ENCODE results near the gene CHRNA9. TPM values are rescaled to one million over a fixed set of nuclear protein-coding genes. Genes with fewer than 3 reads are reported as not detected.

The CHRNA9 gene
- total RNA-seq, 3 donors from 2014 or later (not counting 1 experiment from before 2014, with no cell fraction given), result not detected

DNA sequence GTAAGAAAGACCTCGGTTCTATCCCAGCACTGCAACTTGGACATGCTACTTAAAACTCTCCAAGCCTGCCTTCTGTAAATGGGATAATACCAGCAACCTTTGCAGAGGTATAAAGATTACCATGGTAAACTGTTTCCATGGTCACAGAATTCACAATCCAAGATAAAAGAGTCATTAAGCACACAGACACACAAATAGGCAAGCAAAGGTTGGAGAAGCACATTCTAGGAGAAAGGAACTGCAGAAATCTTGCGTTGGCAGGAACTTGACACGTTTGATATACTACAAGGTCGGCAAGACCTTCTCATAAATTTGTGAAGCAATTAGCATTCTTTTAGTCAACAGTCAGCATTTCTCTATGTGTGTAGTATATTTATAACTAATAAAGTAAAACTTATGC lies 12.3 kb upstream of the CHRNA9 start:
- TF ChIP-seq, protein P1, sequence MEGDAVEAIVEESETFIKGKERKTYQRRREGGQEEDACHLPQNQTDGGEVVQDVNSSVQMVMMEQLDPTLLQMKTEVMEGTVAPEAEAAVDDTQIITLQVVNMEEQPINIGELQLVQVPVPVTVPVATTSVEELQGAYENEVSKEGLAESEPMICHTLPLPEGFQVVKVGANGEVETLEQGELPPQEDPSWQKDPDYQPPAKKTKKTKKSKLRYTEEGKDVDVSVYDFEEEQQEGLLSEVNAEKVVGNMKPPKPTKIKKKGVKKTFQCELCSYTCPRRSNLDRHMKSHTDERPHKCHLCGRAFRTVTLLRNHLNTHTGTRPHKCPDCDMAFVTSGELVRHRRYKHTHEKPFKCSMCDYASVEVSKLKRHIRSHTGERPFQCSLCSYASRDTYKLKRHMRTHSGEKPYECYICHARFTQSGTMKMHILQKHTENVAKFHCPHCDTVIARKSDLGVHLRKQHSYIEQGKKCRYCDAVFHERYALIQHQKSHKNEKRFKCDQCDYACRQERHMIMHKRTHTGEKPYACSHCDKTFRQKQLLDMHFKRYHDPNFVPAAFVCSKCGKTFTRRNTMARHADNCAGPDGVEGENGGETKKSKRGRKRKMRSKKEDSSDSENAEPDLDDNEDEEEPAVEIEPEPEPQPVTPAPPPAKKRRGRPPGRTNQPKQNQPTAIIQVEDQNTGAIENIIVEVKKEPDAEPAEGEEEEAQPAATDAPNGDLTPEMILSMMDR (IDR thresholded peaks at IDR 0.05), result no peak
- Histone ChIP-seq H3K4me1 (ENCODE audit: control insufficient read depth, insufficient read depth, low read length) (no peaks in the 10 kb centered on the region), H3K27ac (ENCODE audit: low read length) (no peak overlapping the region), H3K27me3 (ENCODE audit: control insufficient read depth, insufficient read depth, low read length) (no peaks in the 10 kb centered on the region), H3K36me3 (ENCODE audit: control insufficient read depth, insufficient read depth, low read length) (no peaks in the 10 kb centered on the region), H3K4me3 (ENCODE audit: low read length) (no peak overlapping the region), H3K9me3 (ENCODE audit: control insufficient read depth, insufficient read depth, low read length) (no peaks in the 10 kb centered on the region)
- DNase-seq (no peak), ATAC-seq (no peak)
- Mint-ChIP-seq H3K9me3 (no peaks in the 10 kb centered on the region), H3K36me3 (no peaks in the 10 kb centered on the region), H3K27ac (no peak overlapping the region), H3K27me3 (ENCODE audit: low read depth in 2 of 2) (no peaks in the 10 kb centered on the region), H3K4me3 (no peak overlapping the region), H3K4me1 (no peaks in the 10 kb centered on the region)
- 59% methylated on average over 4 of the region's 4 CpGs for WGBS (ENCODE audit: insufficient coverage)
- intact Hi-C loops (cut with micrococcal nuclease), result no loop called here

DNA sequence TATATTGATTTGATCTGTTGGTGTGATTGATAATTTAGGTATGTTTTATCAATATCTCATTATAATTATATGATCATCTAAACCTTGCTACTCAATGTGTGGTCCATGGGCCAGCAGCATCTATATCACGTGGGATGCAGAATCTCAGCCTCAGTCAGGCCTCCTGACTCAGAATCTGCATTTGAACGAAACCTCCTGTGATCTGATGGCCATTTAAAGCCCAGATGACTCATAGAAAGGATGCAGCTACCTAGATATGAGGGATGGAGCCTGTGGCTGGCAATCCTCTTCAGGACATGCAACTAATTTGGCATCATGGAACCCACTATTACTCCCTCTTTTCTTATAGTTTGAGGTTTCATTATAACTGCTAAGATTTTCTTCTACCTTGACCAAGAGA lies 11.3 kb upstream of the CHRNA9 start:
- Histone ChIP-seq H3K36me3 (ENCODE audit: control insufficient read depth, insufficient read depth, low read length) (no peaks in the 10 kb centered on the region), H3K4me3 (ENCODE audit: low read length) (no peak overlapping the region), H3K27ac (ENCODE audit: low read length) (no peak overlapping the region), H3K4me1 (ENCODE audit: control insufficient read depth, insufficient read depth, low read length) (no peaks in the 10 kb centered on the region), H3K27me3 (ENCODE audit: control insufficient read depth, insufficient read depth, low read length) (no peaks in the 10 kb centered on the region), H3K9me3 (ENCODE audit: control insufficient read depth, insufficient read depth, low read length) (no peaks in the 10 kb centered on the region)
- H3K36me3 Mint-ChIP-seq, result no peaks in the 10 kb centered on the region
- TF ChIP-seq, protein P1 (IDR thresholded peaks at IDR 0.05), result no peak
- no peak for ATAC-seq
- WGBS (ENCODE audit: insufficient coverage), result 97% methylated on average over 2 of the region's 2 CpGs
- H3K27me3 Mint-ChIP-seq (ENCODE audit: low read depth in 2 of 2), result peaks cover 0 to 4% of the 10 kb centered on the region in 2 donors
- no peak for DNase-seq
- no peak overlapping the region for H3K27ac Mint-ChIP-seq
- no peaks in the 10 kb centered on the region for H3K9me3 Mint-ChIP-seq
- no peak overlapping the region for H3K4me3 Mint-ChIP-seq
- H3K4me1 Mint-ChIP-seq, result no peaks in the 10 kb centered on the region
- intact Hi-C loops (cut with micrococcal nuclease), result no loop called here

DNA sequence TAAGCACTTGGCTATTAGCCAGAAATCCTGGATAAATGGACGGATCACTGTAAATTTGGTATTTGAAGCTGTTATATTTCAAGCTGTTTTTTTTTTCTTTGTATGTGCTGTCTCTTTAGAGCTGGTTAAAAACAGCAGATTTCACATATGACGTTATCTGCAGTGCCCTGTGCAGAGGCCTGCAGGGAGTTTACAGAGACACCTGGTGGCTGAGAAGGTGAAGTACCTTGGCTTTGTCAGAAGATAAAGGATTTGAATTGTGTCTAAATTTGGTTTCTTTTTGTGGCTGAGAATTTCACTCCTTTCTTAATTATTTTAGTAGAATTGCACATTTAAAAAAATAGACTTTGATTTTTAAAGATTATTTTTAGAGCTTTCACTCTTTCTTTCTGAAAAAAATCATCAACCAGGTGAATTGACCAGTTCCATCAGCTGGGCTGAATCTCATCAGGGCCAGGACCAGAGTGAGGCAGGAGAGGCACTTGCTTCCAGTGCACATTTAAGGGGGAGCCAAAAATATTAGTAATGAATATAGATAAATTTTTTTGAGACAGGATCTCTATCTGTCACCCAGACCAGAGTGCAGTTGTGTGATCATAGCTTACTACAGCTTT lies 9.6 kb upstream of the CHRNA9 start:
- WGBS (ENCODE audit: insufficient coverage), result 13% methylated on average over 2 of the region's 2 CpGs
- intact Hi-C loops (cut with micrococcal nuclease), result loop anchor here (1.0 kb wide), 1 partner anchor 175 kb away; no protein-coding TSS in a partner anchor
- Histone ChIP-seq H3K9me3 (ENCODE audit: control insufficient read depth, insufficient read depth, low read length) (no peaks in the 10 kb centered on the region), H3K4me3 (ENCODE audit: low read length) (no peak overlapping the region), H3K4me1 (ENCODE audit: control insufficient read depth, insufficient read depth, low read length) (no peaks in the 10 kb centered on the region), H3K27me3 (ENCODE audit: control insufficient read depth, insufficient read depth, low read length) (no peaks in the 10 kb centered on the region), H3K27ac (ENCODE audit: low read length) (no peak overlapping the region), H3K36me3 (ENCODE audit: control insufficient read depth, insufficient read depth, low read length) (no peaks in the 10 kb centered on the region)
- no peaks in the 10 kb centered on the region for H3K9me3 Mint-ChIP-seq
- peak; percentile 93 to 100 (median 99) for ATAC-seq
- H3K27me3 Mint-ChIP-seq (ENCODE audit: low read depth in 2 of 2), result peaks cover 8 to 15% of the 10 kb centered on the region in 2 donors
- no peak overlapping the region for H3K4me3 Mint-ChIP-seq
- no peak overlapping the region for H3K27ac Mint-ChIP-seq
- H3K4me1 Mint-ChIP-seq, result no peaks in the 10 kb centered on the region
- DNase-seq, result peak in 1 of 2 donors; percentile 89
- TF ChIP-seq, protein P1 (IDR thresholded peaks at IDR 0.05), result peak; percentile 82
- no peaks in the 10 kb centered on the region for H3K36me3 Mint-ChIP-seq

DNA sequence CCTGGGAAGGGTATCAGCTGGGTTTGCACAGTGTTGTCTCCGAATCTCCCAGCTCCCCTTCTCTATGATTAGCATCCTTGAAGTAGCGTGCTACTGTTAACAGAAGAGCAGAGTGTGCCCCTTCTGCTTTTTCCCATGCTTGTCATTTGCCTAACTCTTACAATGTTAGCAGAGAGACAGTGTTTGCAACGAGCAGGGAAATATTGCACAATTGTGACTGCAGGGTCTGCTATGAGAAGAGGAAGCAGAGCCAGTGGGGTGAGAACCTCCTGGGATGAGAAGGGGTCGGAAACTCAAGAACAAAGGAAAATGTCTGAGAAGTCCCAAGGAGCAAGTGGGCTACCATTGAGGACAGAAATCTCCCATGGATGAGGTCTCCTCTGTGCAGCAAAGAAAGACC lies 7.8 kb upstream of the CHRNA9 start:
- no peak overlapping the region for H3K27ac ChIP-seq (ENCODE audit: low read length)
- TF ChIP-seq, protein P1 (IDR thresholded peaks at IDR 0.05), result no peak
- H3K4me1 ChIP-seq (ENCODE audit: control insufficient read depth, insufficient read depth, low read length), result no peaks in the 10 kb centered on the region
- DNase-seq (no peak), ATAC-seq (no peak)
- no peaks in the 10 kb centered on the region for H3K36me3 ChIP-seq (ENCODE audit: control insufficient read depth, insufficient read depth, low read length)
- Mint-ChIP-seq H3K4me3 (no peak overlapping the region), H3K27ac (no peak overlapping the region), H3K9me3 (no peaks in the 10 kb centered on the region), H3K36me3 (no peaks in the 10 kb centered on the region), H3K4me1 (no peaks in the 10 kb centered on the region), H3K27me3 (ENCODE audit: low read depth in 2 of 2) (peaks cover 17 to 20% of the 10 kb centered on the region in 2 donors)
- WGBS (ENCODE audit: insufficient coverage), result 61% methylated on average over 4 of the region's 4 CpGs
- H3K9me3 ChIP-seq (ENCODE audit: control insufficient read depth, insufficient read depth, low read length), result no peaks in the 10 kb centered on the region
- intact Hi-C loops (cut with micrococcal nuclease), result no loop called here
- no peaks in the 10 kb centered on the region for H3K27me3 ChIP-seq (ENCODE audit: control insufficient read depth, insufficient read depth, low read length)
- H3K4me3 ChIP-seq (ENCODE audit: low read length), result no peak overlapping the region
